HEK293T (cell line): Measurements from ENCODE around the gene KCNK10.

Experiments used
- BHLHE40 ChIP-seq: fragments of 450-650 bp; IDR thresholded peaks from 2 replicates; pipeline ENCODE4 v1.6.1; 2016; ENCODE audit warnings: mild to moderate bottlenecking, moderate library complexity, borderline replicate concordance
- ELF4 ChIP-seq: fragments of 450-650 bp; IDR thresholded peaks from 2 replicates; pipeline ENCODE4 v1.6.1; 2017; ENCODE audit warnings: antibody characterized with exemption
- FOXM1 ChIP-seq: fragments of 450-650 bp; IDR thresholded peaks from 2 replicates; pipeline ENCODE4 v1.6.1; 2017; ENCODE audit warnings: mild to moderate bottlenecking, borderline replicate concordance
- L3MBTL2 ChIP-seq: fragments of 450-650 bp; conservative IDR thresholded peaks from 2 replicates; pipeline ENCODE4 v1.6.1; 2016; ENCODE audit warnings: mild to moderate bottlenecking
- NFRKB ChIP-seq: fragments of 450-650 bp; IDR thresholded peaks from 2 replicates; pipeline ENCODE4 v1.6.1; 2016; ENCODE audit warnings: mild to moderate bottlenecking, moderate library complexity
- SUZ12 ChIP-seq: fragments of 450-650 bp; IDR thresholded peaks from 2 replicates; pipeline ENCODE4 v1.6.1; 2016; ENCODE audit warnings: mild to moderate bottlenecking
- ZNF384 ChIP-seq: fragments of 450-650 bp; IDR thresholded peaks from 2 replicates; pipeline ENCODE4 v1.6.1; 2016

DNA sequence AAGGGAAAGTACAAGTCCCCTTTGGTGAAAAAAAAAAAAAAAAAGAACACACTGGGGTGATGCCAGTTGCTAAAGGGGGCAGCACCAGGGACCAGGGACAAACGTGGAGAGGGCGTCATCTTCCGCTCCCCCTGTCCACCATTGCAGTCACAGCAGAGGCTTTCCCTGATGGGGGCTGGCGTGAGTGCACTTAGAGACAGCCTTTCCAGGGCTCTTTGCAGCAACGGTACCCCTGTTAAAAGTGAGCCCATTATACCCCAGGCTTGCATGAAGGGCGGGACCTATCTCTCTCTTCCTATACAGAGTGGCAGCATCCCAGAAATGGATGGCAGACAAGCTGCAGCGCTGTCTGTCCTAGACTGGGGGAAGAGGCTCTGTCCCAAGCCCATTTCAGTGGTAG is 155.0 kb downstream of the KCNK10 start:
- TF ChIP-seq NFRKB (no peak), ELF4 (no peak), BHLHE40 (no peak), SUZ12 (no peak), ZNF384 (no peak), L3MBTL2 (no peak), FOXM1 (no peak)
